AG09309 (cell line): Measurements from ENCODE around the gene NRIP3.

Source experiments
- DNase-seq: peaks from one replicate; pipeline ENCODE4 v3.0.0-alpha.2; 2010; ENCODE audit warnings: low read depth
- H3K4me3 ChIP-seq: 2 replicates; pipeline ENCODE4 v1.5.1; 2011; ENCODE audit warnings: mild to moderate bottlenecking, low read depth, low read length, moderate library complexity; ENCODE audit not compliant: control insufficient read depth
- CTCF ChIP-seq: IDR thresholded peaks from 2 replicates; pipeline ENCODE4 v1.5.1; 2011; ENCODE audit warnings: mild to moderate bottlenecking, low read depth, low read length, inconsistent platforms; ENCODE audit not compliant: insufficient read depth, control insufficient read depth; ENCODE audit errors: missing control alignments

Gene NRIP3

DNA sequence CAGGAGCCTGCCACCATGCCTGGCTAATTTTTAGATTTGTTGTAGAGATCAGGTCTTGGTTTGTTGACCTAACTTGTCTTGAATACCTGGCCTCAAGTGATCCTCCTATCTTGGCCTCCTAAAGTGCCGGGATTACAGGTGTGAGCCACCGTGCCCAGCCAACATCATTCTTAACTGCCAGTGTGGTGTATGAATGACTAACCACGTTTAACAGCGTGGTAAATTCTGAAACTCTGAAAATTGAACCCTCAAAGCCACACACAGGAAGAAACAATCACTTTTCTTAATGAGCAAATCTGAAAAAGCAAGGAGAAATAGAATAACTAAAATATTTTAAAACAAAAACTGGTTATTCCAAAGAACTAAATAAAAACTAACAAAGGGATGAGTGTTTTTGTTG lies 46.9 kb downstream of the NRIP3 start:
- no peak overlapping the region for H3K4me3 ChIP-seq
- no peak for TF ChIP-seq CTCF
- no peak for DNase-seq

GRCh38 chr11:8948886-8949285 lies 54.9 kb downstream of the NRIP3 start:
- DNase-seq = no peak
- TF ChIP-seq CTCF = no peak
- no peak overlapping the region for H3K4me3 ChIP-seq

GRCh38 chr11:8947230-8947943 lies 56.4 kb downstream of the NRIP3 start:
- no peak for DNase-seq
- TF ChIP-seq CTCF = no peak
- H3K4me3 ChIP-seq = no peak overlapping the region

DNA sequence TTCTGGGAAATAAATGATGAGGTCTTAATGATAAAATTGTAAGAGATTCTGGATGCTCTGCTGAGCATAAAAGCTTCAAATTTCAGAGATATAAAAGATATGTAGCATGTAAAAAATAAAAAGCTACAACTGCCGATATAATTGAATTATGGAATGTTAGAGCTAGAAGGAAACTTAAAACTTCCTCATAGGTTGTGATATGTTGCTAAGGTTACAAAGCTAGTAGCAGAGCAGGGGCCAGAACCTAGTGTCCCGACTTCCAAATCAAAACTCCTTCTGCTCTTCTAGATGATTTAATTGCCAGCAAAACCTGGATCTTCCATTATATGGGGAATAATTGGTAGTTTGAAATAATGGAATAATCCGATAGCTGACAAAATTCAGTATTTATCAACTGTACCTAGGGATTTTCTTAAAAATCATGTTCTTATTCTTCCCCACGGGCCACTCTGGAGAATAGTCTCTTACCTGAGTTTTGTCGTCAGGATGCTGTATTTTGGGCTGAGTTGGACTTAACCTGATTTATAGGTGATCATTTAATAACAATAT lies 61.2 kb downstream of the NRIP3 start, which contains the start of gene ASCL3:
Gene ASCL3 (minus strand): TSS at position 499 of the 549 bp plus-strand sequence. CDS start 4,855 bp downstream, outside the sequence.
- no peak within 1 kb of the TSS for H3K4me3 ChIP-seq
- no peak for DNase-seq
- TF ChIP-seq CTCF = no peak

DNA sequence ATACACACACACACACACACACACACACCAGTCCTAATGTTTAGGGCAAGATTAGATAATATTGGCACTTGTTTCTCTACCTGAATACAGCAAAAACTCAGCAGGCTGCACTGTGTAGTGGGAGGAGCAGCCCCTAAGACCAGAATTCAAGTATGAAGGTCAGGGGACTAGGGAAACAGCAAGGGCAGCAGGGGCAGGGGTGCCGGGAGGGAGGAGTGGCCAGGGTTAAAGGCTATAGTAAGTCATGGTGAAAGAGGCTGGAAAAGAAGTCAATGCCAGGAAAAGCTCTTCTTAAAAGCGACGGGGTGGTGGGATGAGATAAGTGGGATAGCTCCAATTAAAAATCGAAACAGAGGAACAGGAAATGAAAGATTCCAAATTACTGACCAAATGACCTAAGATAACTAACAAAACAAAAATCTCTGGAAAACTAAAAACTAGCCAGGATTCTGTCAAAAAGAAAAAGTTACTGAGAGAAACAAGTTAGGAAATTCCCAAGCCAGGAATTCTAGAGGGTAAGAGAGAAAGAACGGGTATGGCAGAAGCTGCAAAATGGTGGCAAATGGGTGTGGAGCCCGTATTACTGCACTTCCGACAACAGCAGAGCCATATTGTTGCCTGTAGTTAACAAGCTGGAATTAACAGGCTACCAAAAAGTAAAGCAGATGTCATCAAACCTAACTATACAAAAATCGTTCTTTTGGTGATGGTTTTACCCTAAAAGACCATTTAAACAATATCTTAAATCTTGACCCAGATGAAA lies 62.3 kb downstream of the NRIP3 start:
- no peak for TF ChIP-seq CTCF
- no peak overlapping the region for H3K4me3 ChIP-seq
- DNase-seq = no peak

DNA sequence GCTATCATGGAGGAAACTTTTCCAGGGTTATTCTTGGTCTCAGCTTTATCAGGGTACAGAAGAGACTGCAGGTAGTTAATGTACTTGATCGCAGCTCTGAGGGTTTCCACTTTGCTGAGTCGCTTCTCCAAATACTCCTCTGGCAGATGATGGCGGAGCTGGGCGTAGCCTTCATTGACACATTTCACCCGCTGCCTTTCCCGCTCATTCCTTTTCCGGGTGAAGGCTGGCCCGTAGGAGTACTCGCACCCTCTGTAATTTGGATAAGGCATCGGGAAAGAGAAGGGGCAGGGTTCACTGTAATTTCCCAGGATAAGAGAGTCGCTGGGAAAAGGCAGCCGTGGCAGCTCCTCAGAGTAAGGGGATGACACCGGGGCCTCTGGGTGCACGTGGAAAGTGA lies 66.1 kb downstream of the NRIP3 start:
- no peak overlapping the region for H3K4me3 ChIP-seq
- DNase-seq = no peak
- no peak for TF ChIP-seq CTCF
